GM21423 (cell line): ENCODE data around the gene FCER1G.

Experiments used
- ATAC-seq: cut with Tn5 transposase; IDR thresholded peaks from one replicate; pipeline ENCODE4 v1.9.1; 2021; ENCODE audit warnings: mild to moderate bottlenecking, moderate library complexity; ENCODE audit not compliant: unreplicated experiment

Gene FCER1G

DNA sequence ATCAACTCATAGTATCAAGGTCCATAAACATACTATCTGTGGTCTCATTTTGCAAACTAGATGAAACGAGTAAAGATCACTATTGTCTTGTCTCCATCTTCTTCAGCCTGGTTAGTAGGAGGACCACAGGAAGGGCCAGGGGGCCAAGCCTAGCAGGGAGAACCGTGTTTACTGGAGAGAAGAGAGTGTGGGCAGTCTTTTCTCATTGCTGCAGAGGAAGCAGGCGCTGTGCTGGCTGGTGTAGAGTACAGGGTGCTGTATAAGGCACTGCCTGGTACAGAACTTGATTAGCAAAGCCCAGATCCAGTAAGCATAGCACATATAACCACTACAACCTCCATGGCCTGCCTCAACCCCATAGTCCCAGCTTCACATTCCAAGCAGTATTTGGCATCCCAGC lies 27.8 kb upstream of the FCER1G start:
- no peak for ATAC-seq

DNA sequence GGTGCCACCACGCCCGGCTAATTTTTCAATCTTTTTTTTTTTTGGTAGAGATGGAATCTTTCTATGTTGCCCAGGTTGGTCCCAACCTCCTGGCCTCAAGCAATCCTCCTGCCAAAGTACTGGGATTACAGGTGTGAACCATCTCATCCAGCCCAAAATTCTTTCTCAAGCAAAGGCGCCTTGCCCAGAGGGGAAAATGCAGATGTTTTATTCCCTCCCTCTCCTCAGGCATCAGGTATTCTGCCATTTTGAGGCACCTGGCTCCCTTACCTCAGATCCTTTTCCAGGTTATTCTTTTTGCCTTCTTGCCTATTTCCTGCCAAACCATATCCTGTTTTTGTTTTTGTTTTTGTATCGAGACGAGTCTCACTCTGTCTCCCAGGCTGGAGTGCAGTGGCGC lies 26.7 kb upstream of the FCER1G start:
- ATAC-seq = no peak

DNA sequence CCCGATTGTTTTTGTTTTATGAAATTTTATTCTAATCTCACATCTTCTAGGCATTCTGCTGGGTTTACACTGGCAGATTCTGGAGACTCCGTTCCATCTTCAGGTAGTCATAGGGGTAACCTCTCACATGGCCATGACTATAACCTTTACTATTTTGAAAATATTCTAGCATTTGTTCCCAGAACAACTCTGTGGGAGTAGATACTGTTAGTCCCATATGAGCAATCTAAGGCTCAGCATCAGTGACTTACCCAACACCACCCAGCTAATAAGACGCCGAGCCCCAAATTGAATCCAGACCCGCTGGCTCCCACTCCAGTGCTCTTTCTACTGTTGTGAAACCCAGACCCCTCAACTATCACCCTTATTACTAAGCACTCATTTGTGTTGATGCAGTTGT lies 26.1 kb upstream of the FCER1G start:
- ATAC-seq = no peak

DNA sequence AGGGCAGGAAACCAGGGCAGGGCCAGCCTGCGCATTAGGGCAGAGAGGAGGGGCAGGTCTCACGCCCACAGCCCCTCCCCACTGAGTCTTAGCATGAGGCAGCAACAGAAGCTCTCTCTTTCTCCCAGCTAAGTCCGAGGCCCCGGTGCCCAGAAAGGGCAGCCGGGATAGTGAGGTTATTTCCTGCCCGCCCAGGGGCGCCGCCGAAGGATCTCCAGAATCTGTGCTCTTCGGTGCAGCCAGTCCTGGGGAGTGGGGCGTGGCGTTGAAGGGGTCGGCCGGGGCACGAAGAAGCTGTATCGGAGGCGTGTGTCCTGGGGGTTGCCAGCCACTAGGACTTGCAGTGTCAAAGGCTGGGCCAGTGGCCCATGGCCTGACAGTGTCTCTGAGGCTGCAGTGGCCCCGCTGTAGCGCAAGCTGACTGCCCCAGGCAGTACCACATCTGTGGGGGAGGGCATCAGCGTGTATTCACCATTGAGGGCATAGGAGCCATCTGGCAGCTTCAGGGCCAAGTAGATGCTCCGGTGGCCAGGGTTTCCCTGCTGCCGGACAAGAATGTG lies 24.1 kb upstream of the FCER1G start:
- ATAC-seq = no peak

DNA sequence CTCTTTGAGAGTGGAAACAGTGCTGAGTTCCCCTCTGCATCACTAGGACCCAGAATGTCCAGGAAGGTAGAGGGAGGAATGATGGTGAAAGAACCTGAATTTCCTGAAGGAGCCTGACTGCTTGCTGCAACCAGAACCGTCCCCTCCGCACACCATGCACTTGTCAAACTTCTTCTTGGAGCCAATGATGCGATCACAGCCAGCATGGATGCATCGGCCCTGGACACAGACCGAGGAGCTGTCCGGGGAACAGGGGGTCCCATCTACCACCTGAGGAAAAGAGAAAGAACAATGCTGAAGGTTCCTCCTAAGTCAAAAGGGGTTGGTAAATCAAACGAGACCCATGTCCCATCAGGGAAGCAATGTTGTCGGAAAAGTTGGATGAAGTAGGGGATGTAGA lies 23.1 kb upstream of the FCER1G start:
- no peak for ATAC-seq

DNA sequence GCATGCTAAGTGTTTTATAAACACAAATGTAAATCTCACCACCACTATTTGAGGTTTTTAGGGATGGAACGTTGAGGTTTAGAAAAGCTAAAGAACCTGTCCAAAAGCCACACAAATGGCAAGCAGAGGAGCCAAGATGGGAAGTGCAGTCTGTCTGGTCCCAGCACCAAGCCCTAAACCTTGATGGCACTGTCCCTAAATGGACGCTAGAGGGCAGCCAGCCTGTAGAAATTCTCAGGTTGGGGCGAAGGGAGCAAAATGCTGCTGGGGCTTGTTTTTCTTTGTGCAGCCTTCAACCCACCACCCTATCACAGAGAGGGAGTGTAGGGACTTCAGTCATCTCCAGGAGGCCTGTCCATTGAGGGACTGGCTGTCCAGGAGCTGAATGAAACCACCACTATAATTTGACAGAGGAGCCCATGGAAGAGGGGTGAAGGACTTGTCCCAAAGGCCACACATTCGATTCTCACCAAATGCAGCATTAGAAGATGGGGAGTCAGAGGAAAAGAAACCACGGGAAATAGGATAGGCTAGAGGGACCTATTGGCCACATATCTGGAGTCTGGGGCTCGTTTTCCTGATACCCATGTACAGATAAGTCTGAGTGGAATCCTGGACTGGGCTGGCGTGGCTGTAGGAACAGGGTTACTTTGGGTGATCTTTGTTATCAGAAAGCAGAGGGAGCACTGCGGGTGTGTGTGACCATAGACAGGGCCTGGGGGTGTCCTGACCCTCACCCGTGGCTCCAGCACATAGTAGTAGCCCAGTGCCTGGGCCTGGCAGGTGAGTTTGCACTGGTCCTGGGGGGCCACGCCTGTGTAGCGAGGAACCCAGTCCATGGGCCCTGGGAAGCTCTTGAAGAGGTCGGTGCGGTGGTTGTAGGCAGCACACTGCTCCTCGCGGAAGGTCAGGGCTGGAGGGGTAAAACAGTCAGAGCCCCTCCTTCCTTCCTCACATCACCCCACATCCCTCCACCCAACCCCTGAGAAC lies 22.3 kb upstream of the FCER1G start:
- peak; percentile 54 for ATAC-seq

DNA sequence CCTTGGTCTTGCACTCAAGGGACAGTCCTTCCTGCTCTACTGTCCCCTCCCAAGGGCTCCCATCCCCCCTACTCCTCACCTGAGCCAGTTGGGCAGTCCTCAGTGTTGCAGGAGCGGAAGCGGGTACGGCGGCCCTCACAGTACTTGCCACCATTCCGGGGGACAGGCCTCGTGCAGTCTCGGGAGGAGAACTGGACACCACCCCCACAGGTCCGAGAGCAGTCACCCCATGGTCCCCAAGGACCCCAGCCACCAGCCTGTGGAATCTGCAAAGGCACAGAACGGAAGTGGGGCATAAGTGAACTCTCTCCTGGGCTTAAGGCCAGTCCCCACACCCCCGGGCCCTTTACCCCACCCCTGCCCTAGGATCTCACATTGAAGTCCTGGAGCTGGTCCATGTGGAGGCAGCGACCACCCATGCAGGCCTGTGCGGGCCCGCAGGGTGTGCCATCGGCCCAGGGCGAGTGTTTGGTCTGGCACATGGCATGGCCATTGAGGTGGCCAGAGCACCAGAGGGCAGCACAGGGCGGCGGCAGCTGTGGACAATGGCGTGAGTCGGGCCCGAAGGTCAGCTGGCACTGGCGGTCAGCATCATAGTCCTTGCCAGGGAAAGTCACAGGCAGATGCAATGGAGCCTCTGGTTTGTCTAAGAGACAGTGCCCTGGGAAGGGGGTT lies 21.4 kb upstream of the FCER1G start:
- no peak for ATAC-seq

DNA sequence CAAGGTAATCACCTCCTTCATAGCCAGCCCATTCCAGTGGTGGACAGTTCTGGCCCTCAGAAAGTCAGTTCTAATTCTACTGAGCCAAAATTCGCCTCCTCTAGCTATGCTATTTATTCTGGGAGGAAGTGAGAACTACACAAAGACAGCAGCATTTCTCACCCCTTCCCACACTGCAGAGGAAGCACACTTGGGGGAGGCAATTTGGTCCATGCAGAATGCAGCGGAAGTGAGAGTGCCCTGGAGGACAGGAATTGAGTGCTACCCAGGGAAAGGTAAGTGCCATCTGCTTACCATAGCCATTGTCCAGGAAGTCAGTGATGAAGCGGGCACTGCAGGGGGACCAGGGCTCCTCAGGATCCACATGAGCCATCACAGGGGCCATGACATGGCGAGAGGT lies 19.9 kb upstream of the FCER1G start:
- peak; percentile 51 for ATAC-seq

DNA sequence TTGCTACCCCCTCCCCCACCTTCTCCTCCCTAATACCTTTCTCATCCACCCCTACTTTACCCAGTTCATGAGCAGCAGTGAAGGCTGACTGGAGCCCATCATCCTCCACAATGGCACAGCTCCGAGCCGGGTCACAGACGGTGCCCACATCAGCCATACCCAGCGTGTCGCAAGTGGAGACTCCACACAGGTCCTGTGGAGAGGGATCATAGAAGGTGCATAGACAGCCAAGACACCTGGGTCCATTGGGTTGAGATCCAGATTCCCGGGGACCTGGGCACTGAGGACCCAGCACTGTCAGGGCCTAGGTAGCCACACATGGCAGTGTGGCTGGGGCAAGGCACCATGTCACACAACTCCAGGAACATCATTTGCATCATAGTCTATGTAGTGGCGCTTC lies 19.0 kb upstream of the FCER1G start:
- no peak for ATAC-seq

DNA sequence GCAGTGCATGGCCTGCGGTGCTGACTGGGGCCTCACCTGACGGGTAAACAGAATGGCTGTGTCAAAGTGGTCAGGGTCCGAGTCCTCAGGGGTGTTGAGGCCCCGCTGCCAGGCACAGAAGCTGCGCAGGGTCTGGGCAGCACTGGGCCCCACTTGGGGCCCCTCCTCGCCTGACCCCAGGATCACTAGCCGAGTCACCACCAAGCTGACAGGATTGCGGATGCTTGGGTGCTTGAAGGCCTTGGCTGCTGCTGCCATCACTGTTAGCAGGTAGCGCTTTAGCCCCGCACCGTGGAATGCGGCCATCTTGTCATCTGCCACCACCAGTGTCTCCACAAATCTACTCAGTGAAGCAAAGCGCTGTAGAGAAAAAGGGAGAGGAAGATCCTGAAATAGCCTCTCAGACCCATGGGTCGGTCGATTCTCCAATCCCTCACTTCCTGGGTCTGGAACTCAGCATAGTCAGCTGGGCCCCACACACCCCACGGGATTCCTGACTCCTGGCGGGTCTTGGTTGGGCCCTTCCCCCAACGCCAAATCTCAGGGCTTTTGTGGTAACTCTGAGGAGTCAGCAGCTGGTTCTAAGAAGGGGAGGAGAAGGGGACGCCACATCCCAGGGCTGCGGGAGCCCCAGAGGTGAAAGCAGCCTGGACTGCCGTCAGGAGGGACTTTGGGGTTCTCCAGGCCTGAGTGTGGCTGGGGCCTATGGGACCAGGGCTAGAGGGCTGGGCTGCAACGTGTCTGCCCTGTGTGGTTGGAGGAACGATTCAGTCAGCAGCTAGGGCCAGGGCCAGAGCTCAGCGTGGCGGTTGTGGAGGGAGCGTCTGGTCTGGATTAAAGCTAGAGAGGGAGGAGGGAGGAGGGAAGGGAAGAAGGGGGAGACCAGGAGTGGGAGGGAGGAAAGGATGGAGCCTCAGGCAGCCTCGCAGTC lies 18.3 kb upstream of the FCER1G start:
- no peak for ATAC-seq

DNA sequence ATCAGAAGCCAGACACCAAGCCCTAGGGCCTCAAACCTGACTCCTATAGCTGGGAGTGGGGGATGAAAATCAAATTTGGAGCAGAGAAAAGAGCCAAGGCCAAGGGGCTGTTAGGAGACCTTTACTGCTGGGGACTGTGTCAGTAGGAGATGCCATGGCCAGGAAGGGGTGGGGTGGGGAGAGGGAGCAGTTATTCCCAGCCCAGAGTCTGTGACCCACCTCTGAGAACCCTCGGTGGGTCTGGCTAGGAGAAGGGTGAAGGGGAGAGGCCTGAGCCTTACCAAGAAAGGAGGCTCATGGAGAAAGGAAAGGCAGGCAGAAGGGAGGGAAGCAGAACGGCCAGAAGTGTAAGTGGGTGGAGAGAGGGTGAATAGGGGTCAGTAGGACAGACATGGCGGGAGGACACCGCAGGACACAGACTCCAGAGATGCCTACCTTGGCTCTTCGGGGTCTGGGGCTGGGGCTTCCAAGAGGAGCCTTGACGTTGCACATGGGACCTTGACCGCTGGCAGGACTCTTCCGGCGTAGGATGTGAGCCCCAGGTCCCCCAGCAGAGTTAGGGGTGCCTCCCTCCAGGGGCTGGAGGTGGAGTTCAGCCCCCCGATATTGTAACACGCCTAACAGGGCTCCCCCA lies 17.4 kb upstream of the FCER1G start:
- no peak for ATAC-seq

DNA sequence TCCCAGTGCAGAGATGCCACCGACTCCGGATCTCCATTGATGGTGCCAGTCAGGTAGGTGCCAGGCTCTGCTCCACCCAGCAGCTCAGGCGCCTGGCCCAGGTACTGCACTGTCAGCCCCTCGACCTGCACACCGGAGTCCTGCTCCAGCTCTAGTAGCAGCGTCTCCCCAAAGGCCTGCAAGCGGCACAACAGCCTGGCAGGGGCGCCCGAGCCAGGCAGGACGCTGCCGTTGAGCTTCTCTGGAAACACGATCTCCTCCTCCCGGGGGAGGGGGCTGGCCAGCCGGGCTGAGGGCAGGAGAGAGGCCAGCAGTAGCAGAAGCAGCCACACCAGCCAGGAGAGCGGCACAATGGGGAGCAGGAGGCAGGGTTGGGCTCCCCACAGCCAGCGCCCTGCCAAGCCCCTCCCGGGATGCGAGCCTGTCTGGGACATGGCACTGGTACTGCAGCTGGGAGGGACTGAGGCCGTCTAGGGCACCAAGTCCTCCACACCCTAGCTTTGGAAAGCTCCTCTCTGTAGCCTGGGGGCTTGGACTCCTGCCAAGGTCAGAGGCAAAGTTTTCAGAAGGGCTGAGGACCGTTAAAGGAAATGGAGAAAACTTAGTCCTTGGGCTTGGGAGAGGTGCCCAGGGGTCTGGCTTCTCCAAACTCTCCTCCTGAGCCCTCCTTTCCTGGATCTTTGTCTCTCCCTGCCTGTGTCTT lies 16.8 kb upstream of the FCER1G start:
- ATAC-seq = no peak

DNA sequence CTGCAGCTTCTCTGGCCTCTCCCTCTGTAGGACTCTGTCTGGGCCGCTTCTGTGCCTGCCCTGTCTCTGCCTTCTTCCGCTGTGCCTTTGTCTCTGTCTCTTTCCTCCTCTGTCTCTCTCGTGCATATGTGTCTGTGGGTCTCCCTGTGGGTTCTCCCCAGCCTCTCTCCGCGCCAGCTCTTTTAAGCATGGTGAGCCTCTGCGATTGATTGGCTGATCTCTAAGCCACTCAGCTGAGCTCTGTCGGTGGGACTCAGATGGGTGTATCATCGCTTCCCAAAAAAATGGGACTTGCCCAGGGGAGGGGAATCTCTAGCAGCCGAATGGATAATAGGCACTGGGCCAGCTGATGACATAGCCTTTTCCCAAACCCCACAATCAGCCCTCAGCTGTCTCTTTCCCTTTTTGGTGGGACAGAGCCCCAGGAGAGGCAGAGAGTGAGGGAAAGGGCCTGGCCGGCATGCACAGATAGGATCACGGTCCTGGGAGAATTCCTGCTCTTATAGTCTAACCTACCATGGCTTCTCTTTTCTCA lies 16.1 kb upstream of the FCER1G start, which contains the start of gene ADAMTS4:
Gene ADAMTS4 (minus strand): TSS at position 158 of the 535 bp plus-strand sequence. CDS start 427 bp downstream, outside the sequence.
- no peak for ATAC-seq

DNA sequence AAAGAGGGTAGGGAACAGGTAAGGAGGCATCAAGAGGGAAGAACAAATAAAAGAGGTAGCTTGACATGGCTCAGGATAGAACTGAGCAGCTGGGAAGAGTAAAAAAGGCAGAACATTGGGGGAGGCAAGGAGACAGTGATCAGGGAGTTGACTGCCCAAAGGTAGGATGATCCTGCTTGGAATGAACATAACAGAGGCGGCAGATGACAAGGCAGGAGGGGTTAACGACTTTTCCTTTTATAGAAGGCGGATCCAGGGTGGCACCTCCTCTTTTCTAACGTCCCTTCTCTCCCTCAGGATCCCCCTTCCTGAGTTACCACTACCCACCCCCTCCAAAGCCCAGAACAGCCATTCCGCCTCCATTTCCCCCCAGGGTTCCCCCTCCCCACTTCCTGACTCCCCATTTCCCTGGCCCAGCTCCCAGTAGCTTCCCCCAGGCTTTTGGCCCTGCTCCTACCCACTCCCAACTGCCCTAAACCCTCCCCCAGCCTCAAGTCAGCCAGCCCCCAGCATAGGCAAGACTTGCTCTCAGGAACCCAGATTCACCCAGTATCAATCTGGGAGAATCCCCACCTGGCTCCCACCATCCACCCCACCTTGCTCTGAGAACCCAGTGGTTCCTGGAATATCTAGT lies 15.5 kb upstream of the FCER1G start:
- no peak for ATAC-seq

DNA sequence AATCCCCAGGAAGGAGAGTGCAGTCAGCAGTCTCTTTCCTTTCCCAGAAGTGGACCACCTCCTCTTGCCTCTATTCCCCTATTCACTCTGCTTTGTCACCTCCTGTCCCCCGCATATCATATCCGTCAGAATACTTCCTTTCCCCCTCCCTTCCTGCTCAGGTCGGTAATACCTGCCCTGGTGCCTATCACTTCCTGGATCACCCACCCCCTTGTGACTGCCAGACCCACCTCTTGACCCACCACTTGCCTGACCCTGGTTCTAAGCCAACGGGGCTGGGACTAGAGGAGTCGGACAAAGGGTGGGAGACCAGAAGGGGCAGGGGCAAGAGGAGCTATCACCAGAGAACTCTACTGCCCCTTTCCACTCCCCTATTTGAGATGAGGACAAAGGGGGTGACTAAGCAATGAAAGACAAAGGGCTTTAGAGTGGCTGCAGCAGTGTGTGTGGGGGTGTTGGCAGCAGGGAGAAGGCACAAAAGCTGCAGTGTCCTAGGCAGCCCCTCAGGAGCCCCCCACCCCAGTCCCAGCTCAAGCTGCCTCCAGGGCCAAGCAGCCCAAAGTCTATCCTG lies 14.6 kb upstream of the FCER1G start:
- ATAC-seq = no peak

DNA sequence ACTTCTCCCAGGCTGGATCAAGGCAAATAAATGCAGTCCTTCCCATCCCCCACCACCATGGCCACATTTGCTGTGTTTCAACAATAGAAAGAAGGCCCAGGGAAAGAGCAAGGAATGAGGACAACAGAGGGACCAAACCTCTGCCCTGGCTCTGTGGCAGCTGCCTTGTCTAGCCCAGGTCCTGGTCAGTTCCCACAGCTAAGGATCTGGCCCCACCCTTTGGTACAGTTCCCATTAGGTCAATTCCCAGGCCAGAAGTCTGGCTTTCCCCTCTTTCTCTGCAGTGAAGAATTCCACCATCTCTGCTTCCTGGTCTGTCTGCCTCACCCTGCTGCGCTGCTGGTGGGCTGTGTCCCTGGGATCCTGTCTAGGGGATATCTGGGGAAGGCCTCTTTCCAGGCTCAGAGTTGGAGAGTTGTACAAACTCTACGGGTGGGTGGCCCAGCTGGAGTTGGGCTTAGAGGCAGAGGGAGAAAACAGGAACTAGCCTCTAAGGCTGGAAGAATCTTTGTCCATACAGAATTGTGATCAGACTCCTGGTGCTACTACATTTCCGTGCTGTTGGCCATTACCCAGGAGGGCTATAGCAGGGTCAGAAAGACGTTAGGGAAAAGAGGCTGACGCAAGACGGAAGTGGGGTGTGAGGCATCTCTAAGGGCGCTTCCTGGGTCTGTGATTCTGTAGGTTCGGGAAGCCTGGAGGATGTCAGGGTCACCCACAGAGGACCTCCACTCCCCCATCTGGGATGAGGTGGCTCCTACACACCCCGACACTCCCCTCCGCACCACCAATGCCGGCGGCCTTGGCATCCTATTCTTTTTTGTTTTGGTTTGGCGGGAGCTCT lies 13.9 kb upstream of the FCER1G start:
- no peak for ATAC-seq

DNA sequence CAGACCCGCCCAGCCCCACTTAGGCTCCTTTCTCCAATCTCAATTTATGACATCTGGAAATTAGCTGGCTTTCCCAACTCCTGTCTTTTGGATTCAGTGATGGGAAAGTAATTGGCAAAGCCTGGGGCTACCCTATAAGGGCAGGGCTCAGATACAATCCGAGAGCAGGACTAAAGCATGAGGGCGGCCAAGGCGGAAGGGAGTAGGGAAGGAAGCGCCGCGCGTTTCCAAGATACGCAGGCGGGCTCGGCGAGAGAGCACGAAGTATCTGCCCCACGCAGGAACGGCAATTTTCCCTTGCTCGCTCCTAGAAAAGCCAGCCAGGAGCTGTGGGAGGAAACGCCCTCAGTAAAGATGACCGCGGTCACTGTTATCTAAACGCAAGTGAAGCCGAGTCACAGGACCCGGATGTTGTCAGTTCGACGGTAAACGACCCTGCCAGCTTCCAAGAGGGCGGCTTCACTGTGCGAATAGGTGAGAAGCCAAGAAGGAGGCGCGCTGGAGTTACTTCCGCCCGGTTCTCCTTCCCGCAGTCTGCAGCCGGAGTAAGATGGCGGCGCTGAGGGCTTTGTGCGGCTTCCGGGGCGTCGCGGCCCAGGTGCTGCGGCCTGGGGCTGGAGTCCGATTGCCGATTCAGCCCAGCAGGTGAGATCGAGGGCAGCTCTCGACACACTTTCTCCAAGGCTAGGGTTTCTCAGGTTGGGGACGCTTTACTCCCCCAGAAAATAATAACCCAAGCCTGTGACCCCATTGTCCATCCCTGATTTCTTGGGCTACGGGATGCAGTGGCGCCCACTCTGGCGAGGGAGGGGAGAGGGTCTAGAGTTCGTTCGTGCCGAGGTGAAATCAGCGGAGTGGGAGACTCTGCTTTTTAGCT lies 13.0 kb upstream of the FCER1G start, which contains the start of gene NDUFS2:
Gene NDUFS2 (plus strand): TSS at position 532 of the 877 bp plus-strand sequence. CDS start 19 bp downstream, at position 551.
- peak; percentile 95 for ATAC-seq
